AG09319 (cell line): Measurements from ENCODE around the gene MYCBPAP.

ENCODE experiments used
- DNase-seq: peaks from one replicate; pipeline ENCODE4 v3.0.0-alpha.2; 2010; ENCODE audit warnings: low read depth; ENCODE audit errors: extremely low read depth
- CTCF ChIP-seq: IDR thresholded peaks from 2 replicates; pipeline ENCODE4 v1.5.1; 2011; ENCODE audit warnings: low read depth, mild to moderate bottlenecking, inconsistent platforms, low read length, moderate library complexity

Gene MYCBPAP

GRCh38 chr17:50533185-50533584, 24.9 kb downstream of the MYCBPAP start:
- DNase-seq, result no peak
- no peak for TF ChIP-seq CTCF

GRCh38 chr17:50533720-50534148, 25.5 kb downstream of the MYCBPAP start:
- no peak for TF ChIP-seq CTCF
- peak; percentile 25 for DNase-seq

- no peak for DNase-seq
These were observed 26.2 kb downstream of the MYCBPAP start for GRCh38 chr17:50534222-50534978.

GRCh38 chr17:50534979-50535326, 26.7 kb downstream of the MYCBPAP start:
- TF ChIP-seq CTCF, result no peak
- DNase-seq, result no peak

More at GRCh38 chr17:50534222-50534978, 26.2 kb downstream of the MYCBPAP start:
- TF ChIP-seq CTCF, result peak; percentile 6

- no peak for TF ChIP-seq CTCF
- DNase-seq, result no peak
These were observed 27.2 kb downstream of the MYCBPAP start for GRCh38 chr17:50535407-50535806.

GRCh38 chr17:50536683-50537646, 28.7 kb downstream of the MYCBPAP start:
- TF ChIP-seq CTCF, result no peak
- DNase-seq, result no peak
